Measurements from ENCODE around the gene SMPD1. TPM values are rescaled to one million over a fixed set of nuclear protein-coding genes. Genes with fewer than 3 reads are reported as not detected.
A peak's percentile ranks its signal among the peaks of the same experiment; 100 is the strongest.

The SMPD1 gene
- total and polyA plus RNA-seq, 3 donors from 2014 or later: 27.4 to 41.2 (median 30.4) TPM

GRCh38 chr11:6351782-6352382 lies 38.4 kb upstream of the SMPD1 start:
- H3K27me3 ChIP-seq: no peaks in the 10 kb centered on the region
- no peaks in the 10 kb centered on the region for H3K4me1 ChIP-seq
- H3K27ac ChIP-seq: no peak overlapping the region
- DNase-seq: no peak
- no peak overlapping the region for H3K4me3 ChIP-seq
- 88% methylated on average over 5 of the region's 5 CpGs for WGBS, 2 donors
- H3K9me3 ChIP-seq: no peaks in the 10 kb centered on the region
- TF ChIP-seq POLR2A (IDR thresholded peaks at IDR 0.05) (no peak), CTCF (IDR thresholded peaks at IDR 0.05) (no peak)
- intact Hi-C loops (cut with DNase I; ENCODE audit: low total_unique reads): no loop called here
- H3K36me3 ChIP-seq (ENCODE audit: low read depth, missing control alignments): no peaks in the 10 kb centered on the region

- DNase-seq: peak; percentile 54
- H3K4me1 ChIP-seq: no peaks in the 10 kb centered on the region
- no peak overlapping the region for H3K27ac ChIP-seq
- intact Hi-C loops (cut with DNase I; ENCODE audit: low total_unique reads): no loop called here
- no peaks in the 10 kb centered on the region for H3K27me3 ChIP-seq
- H3K9me3 ChIP-seq: no peaks in the 10 kb centered on the region
- 30 to 31% methylated on average over 5 of the region's 5 CpGs for WGBS, 2 donors
- no peaks in the 10 kb centered on the region for H3K36me3 ChIP-seq (ENCODE audit: low read depth, missing control alignments)
- no peak overlapping the region for H3K4me3 ChIP-seq
- TF ChIP-seq POLR2A (IDR thresholded peaks at IDR 0.05) (no peak), CTCF (IDR thresholded peaks at IDR 0.05) (peak; percentile 62 to 80 (median 75))
Measured at GRCh38 chr11:6353367-6353987, 36.8 kb upstream of the SMPD1 start.

GRCh38 chr11:6354651-6355485 lies 35.4 kb upstream of the SMPD1 start:
- no peak overlapping the region for H3K4me3 ChIP-seq
- intact Hi-C loops (cut with DNase I; ENCODE audit: low total_unique reads): no loop called here
- 88% methylated on average over 4 of the region's 4 CpGs for WGBS, 2 donors
- no peaks in the 10 kb centered on the region for H3K27me3 ChIP-seq
- no peak overlapping the region for H3K27ac ChIP-seq
- H3K9me3 ChIP-seq: no peaks in the 10 kb centered on the region
- no peak for DNase-seq
- H3K4me1 ChIP-seq: no peaks in the 10 kb centered on the region
- TF ChIP-seq POLR2A (IDR thresholded peaks at IDR 0.05) (no peak), CTCF (IDR thresholded peaks at IDR 0.05) (no peak)
- no peaks in the 10 kb centered on the region for H3K36me3 ChIP-seq (ENCODE audit: low read depth, missing control alignments)

GRCh38 chr11:6356503-6357055 lies 33.7 kb upstream of the SMPD1 start:
- H3K27ac ChIP-seq: no peak overlapping the region
- intact Hi-C loops (cut with DNase I; ENCODE audit: low total_unique reads): no loop called here
- WGBS, 2 donors: 60 to 69% methylated on average over 4 of the region's 4 CpGs

More at GRCh38 chr11:6356503-6357055, 33.7 kb upstream of the SMPD1 start:
- no peaks in the 10 kb centered on the region for H3K27me3 ChIP-seq
- no peak overlapping the region for H3K4me3 ChIP-seq
- DNase-seq: no peak
- H3K36me3 ChIP-seq (ENCODE audit: low read depth, missing control alignments): no peaks in the 10 kb centered on the region
- no peaks in the 10 kb centered on the region for H3K9me3 ChIP-seq
- no peaks in the 10 kb centered on the region for H3K4me1 ChIP-seq
- TF ChIP-seq POLR2A (IDR thresholded peaks at IDR 0.05) (no peak), CTCF (IDR thresholded peaks at IDR 0.05) (no peak)

All from testis (tissue), 3 donors.